ENCODE data around the gene CAPZA1. TPM values are rescaled to one million over a fixed set of nuclear protein-coding genes. Genes with fewer than 3 reads are reported as not detected.
A peak's percentile ranks its signal among the peaks of the same experiment; 100 is the strongest.

Gene CAPZA1
- total and polyA plus RNA-seq, 10 of the 15 experiments (the other 5 are each of a cell fraction or from before 2014, with no cell fraction given): 187 to 886 (median 278) TPM

- peak; percentile 29 for TF ChIP-seq RAD21 (IDR thresholded peaks at IDR 0.05; ENCODE audit: insufficient read depth, low read depth, low read length)
- TF ChIP-seq MTA3 (IDR thresholded peaks at IDR 0.05; ENCODE audit: borderline replicate concordance, low read length): peak; percentile 78; the same call in 1 of the 2 replicates
- TF ChIP-seq FOXK2 (IDR thresholded peaks at IDR 0.05): no peak
- no peak for TF ChIP-seq SRF (IDR thresholded peaks at IDR 0.05; ENCODE audit: low read depth in 2 of 2, low read length in 2 of 2)
- peak; percentile 31 to 45 (median 33); a peak in 3 of 6 replicates for TF ChIP-seq CTCF (IDR thresholded peaks at IDR 0.05 in 2 of 3, conservative IDR thresholded peaks at IDR 0.05 in 1 of 3; ENCODE audit: control insufficient read depth in 2 of 3, extremely low read depth in 1 of 3, insufficient read depth in 1 of 3, low read depth in 3 of 3, low read length in 3 of 3)
- no peak for TF ChIP-seq NRF1 (conservative IDR thresholded peaks at IDR 0.05; ENCODE audit: low read depth, low read length)
- 0 out of 2 replicates have a peak, but pooled peaks have one; percentile 20 for TF ChIP-seq SMC3 (IDR thresholded peaks at IDR 0.05; ENCODE audit: borderline replicate concordance, low read length)
- 0 out of 2 replicates have a peak, but pooled peaks have one; percentile 8 for TF ChIP-seq CREB1 (IDR thresholded peaks at IDR 0.05; ENCODE audit: low read depth)
- no peak for TF ChIP-seq HDAC6 (IDR thresholded peaks at IDR 0.05; ENCODE audit: unreplicated experiment)
Observed at GRCh38 chr1:112673592-112674439, 54.2 kb downstream of the CAPZA1 start (continued).
